RWPE1 (cell line): ENCODE results near the gene MAP2K7.

ENCODE experiments used
- CTCF ChIA-PET: fragments of 350-600 bp; sonication (Branson Sonifier 250); formaldehyde crosslinking; extraction: SDS; loops from one replicate; lab custom pipeline; 2021; lab: Yijun Ruan, JAX
- POLR2A ChIA-PET: fragments of 400-600 bp; formaldehyde crosslinking; extraction: SDS; loops from one replicate; lab custom pipeline; 2020; ENCODE audit warnings: antibody characterized with exemption; ENCODE audit not compliant: low non-redundant PET; lab: Yijun Ruan, JAX
- DNase-seq: peaks from one replicate; pipeline ENCODE4 v3.0.0; 2012; ENCODE audit warnings: low spot score
- H3K27ac ChIP-seq: fragments of 450-650 bp; 2 replicates; pipeline ENCODE4 v1.5.1; 2017
- CTCF ChIP-seq: fragments of 450-650 bp; conservative IDR thresholded peaks from 2 replicates; pipeline ENCODE4 v1.5.1; 2017; ENCODE audit warnings: low read depth, mild to moderate bottlenecking

Gene MAP2K7

GRCh38 chr19:7932930-7933300, 29.2 kb downstream of the MAP2K7 start:
- no peak for TF ChIP-seq CTCF
- ChIA-PET CTCF (no interaction called here), POLR2A (no interaction called here)
- DNase-seq: no peak
- H3K27ac ChIP-seq: no peak overlapping the region

- ChIA-PET CTCF (no interaction called here), POLR2A (no interaction called here)
- TF ChIP-seq CTCF: no peak
- H3K27ac ChIP-seq: no peak overlapping the region
- no peak for DNase-seq
Observed at GRCh38 chr19:7933411-7933810, 29.7 kb downstream of the MAP2K7 start.

- no peak for DNase-seq
- TF ChIP-seq CTCF: no peak
- POLR2A ChIA-PET: no interaction called here
- CTCF ChIA-PET: no interaction called here
- no peak overlapping the region for H3K27ac ChIP-seq
Observed at GRCh38 chr19:7933828-7934725, 30.4 kb downstream of the MAP2K7 start.

- TF ChIP-seq CTCF: no peak
- ChIA-PET CTCF (no interaction called here), POLR2A (no interaction called here)
- DNase-seq: no peak
- no peak overlapping the region for H3K27ac ChIP-seq
Observed at GRCh38 chr19:7934766-7935165, 31.1 kb downstream of the MAP2K7 start.

- no peak for DNase-seq
- H3K27ac ChIP-seq: peak overlapping the region; percentile 9
- ChIA-PET POLR2A (interaction anchor here (0.6 kb wide), 1 partner anchor 8 kb away, joined by 8 read pairs; no protein-coding TSS in a partner anchor), CTCF (interaction anchor here (0.6 kb wide), 1 partner anchor 51 kb away, joined by 5 read pairs; no protein-coding TSS in a partner anchor)
- no peak for TF ChIP-seq CTCF
Observed at GRCh38 chr19:7940841-7941240, 37.2 kb downstream of the MAP2K7 start.

- ChIA-PET CTCF (interaction anchor here (0.6 to 0.7 kb wide), 2 partner anchors 13 to 36 kb away, joined by 3 to 4 read pairs; no protein-coding TSS in a partner anchor), POLR2A (no interaction called here)
- peak overlapping the region; percentile 86; the same call in 1 of the 2 replicates for H3K27ac ChIP-seq
- no peak for DNase-seq
- TF ChIP-seq CTCF: no peak
Observed at GRCh38 chr19:7941895-7942596, 38.4 kb downstream of the MAP2K7 start.
